Cardiac septum (tissue), 1 donor: ENCODE data around the gene TINAGL1. TPM values are rescaled to one million over a fixed set of nuclear protein-coding genes. Genes with fewer than 3 reads are reported as not detected.

Experiments used
- DNase-seq: peaks from one replicate; pipeline ENCODE4 v3.0.0-alpha.2; 2020; ENCODE audit warnings: low spot score
- intact Hi-C: fragments of 100-400 bp; cut with DNase I; formaldehyde crosslinking; loops from one replicate; pipeline ENCODE4 v1.14.0; 2022
- long read RNA-seq: library from polyadenylated mRNA; unstranded; transcript quantifications from one replicate; pipeline ENCODE4 v2.0.0, GENCODE V29; 2021
- total RNA-seq: library from RNA; stranded (reverse); fragmentation: NEBNext Ultra II Directional; extraction: Animal tissue kit (Norgen Biotek cat#: 25700); gene quantifications from one replicate; pipeline ENCODE4 v1.2.1, GENCODE V29; 2021
- donor health status: DM: no; HTN: no; CAD: no.

The TINAGL1 gene, protein sequence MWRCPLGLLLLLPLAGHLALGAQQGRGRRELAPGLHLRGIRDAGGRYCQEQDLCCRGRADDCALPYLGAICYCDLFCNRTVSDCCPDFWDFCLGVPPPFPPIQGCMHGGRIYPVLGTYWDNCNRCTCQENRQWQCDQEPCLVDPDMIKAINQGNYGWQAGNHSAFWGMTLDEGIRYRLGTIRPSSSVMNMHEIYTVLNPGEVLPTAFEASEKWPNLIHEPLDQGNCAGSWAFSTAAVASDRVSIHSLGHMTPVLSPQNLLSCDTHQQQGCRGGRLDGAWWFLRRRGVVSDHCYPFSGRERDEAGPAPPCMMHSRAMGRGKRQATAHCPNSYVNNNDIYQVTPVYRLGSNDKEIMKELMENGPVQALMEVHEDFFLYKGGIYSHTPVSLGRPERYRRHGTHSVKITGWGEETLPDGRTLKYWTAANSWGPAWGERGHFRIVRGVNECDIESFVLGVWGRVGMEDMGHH
- 180 TPM for total RNA-seq
- long read RNA-seq, transcript TINAGL1-201 (12 exons, 2,187 nt), result major isoform, 234 of 394 reads
- long read RNA-seq, partial matches to known transcripts, result 89 of 394 reads
- long read RNA-seq, other reads (novel, unspliced or antisense), result 71 of 394 reads

DNA sequence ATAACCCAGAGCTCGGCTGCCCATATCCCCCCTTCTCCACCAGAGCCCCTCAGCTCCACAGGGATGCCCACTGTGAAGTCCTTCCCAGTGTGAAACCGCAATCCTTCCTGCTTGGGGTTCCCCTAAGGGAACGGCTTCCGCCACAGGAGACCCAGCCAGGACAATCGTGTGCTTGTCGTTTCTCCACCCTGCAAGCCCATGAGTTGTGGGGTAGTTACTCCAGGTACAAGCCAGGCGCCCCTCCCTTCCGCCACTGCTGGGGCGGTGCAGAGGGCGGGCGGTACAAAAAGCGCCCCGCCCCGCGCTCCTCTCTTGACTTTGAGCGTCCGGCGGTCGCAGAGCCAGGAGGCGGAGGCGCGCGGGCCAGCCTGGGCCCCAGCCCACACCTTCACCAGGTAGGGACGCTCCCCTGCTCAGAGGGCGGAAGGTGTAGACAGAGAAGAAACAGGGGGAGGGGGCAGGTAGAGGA, at the start of gene TINAGL1:
Gene TINAGL1 (plus strand): TSS at position 315 of the 469 bp plus-strand sequence. CDS start 634 bp downstream, outside the sequence.
- intact Hi-C loops, result loop anchor here (5.0 to 10.0 kb wide), 2 partner anchors 126 to 359 kb away; partner anchors contain the start of genes COL16A1 and PTP4A2
- DNase-seq, result peak; percentile 87

DNA sequence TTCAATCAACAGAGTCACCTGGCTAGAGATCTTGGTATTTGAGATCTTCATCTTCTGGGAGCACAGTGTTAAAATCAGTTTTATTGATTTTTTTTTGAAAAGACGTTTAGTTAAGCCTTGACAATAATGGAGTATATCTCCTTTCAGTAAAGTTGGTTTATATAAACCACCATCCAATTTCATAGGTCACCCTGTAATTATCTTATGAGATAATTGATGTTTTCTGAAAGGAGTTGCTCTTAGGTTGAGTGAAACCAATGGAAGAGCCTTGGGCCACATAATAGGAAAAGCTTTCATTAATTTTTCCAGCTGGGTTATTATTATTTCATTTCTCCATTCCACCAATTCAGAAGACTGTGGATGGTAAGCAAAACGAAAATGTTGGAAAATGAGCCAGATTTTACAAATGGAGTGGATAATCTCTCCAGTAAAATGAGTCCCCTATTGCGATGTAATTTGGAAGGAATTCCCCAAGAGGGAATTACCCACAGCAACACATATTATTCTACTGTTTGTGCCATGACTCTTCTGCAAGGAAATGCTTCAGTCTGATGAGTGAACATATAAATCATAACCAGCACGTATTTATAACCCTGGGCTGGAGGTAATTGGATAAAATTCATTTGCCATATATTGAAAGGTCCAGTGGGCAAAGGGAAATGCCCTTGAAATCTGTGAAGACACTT, 46.2 kb upstream of the TINAGL1 start:
- intact Hi-C loops, result no loop called here
- DNase-seq, result no peak

DNA sequence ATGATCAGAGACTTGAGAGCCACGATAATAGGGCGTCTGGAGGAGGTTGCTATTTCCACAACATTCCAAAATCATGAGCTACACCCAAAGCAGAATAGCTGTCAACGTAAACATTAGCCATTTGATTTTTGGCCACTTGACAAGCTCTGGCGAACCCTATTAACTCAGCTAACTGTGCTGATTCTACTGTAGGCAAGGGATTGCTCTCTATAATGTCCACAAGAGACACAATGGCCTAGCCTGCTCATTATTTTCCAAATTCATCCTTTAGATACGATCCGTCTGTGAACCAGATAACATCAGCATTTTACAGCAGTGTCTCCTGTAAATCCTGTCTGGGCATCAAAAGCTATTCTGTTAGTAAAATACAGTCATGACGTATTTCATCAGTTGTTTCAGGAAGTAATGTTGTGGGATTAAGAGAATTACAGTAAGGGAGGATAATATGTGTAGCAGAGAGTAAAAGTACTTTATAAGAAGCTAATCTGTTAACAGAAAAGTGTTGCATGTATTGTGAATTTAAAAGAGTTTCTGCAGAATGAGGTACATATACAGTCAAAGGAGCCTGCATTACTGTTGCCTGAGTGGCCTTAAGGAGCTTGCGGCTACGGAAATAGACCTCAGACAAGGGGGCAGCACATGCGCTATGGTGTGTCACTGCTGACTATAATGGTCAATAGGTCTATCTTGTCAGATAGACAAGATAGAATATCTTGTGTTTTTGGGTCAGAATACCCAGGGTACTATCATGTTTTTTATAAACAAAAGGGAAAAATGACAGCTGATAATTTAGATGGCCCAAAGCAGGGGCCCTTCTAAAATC, 44.9 kb upstream of the TINAGL1 start:
- no peak for DNase-seq
- intact Hi-C loops, result no loop called here

DNA sequence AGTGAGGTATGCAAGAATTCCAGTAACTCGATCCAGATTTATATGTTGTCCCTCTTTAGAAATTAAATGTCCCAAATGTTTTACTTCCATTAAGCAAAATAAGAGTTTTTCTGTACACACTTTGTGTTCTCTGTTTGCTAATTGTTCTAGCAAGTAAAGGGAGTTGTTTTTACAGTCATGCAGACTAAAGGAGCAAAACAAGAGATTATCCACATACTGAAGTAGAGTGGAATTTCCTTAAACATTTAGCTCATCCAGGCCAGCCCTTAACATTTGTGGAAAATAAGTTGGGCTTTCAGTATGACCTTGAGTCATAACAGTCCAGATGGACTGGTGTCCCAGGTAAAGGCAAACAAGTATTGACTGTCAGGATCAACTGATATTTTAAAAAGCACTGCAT, 44.1 kb upstream of the TINAGL1 start:
- intact Hi-C loops, result no loop called here
- DNase-seq, result no peak

DNA sequence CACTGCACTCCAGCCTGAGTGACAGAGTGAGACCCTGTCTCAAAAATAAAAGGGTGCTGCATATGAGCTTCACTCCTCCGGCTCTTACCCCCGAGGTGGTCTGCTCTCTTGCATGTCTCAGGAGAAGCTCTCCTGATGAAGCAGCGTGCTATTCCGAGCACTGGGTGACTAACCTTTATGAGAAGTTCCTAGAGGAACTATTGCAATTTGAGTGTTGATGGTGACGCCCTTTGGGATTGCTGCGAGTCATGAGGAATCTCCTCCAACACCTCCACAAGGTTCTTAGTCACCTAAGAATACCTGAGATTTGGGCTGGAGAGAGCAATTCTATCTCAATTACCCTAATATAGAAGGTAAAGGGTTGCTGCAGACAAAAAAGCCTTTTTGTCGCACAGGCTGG, 40.8 kb upstream of the TINAGL1 start:
- no peak for DNase-seq
- intact Hi-C loops, result no loop called here

DNA sequence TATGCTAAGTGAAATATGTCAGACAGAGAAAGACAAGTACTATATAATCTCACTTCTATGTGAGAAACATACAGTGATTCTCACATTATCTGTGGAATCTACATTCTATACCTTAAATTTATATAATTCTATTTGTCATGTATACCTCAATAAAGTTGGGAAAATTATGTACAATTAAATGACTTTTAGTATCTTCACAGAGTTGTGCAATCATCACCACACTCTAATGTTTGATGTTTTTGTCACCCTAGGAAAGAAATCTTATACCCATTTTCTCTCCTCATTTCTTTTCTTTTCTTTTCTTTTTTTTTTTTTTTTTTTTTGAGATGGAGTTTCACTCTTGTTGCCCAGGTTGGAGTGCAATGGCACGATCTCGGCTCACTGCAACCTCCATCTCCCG, 37.0 kb upstream of the TINAGL1 start:
- intact Hi-C loops, result no loop called here
- DNase-seq, result no peak

DNA sequence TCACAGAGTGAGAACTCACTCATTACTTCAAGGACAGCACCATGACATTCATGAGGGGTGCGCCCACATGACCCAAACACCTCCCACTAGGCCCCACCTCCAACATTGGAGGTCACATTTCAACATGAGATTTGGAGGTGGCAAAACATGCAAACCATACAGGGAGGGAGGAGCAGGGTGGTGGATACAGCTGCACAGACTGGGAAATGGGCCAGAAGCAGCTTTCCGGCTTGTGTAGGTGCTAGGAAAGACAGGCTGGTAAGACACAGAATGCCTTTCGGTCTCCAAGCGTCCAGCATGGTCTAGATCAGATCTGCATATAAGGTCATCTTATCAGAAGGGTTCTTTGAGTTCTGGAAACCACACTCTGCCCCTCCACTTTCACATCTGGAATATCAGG, 35.1 kb upstream of the TINAGL1 start:
- intact Hi-C loops, result no loop called here
- no peak for DNase-seq

DNA sequence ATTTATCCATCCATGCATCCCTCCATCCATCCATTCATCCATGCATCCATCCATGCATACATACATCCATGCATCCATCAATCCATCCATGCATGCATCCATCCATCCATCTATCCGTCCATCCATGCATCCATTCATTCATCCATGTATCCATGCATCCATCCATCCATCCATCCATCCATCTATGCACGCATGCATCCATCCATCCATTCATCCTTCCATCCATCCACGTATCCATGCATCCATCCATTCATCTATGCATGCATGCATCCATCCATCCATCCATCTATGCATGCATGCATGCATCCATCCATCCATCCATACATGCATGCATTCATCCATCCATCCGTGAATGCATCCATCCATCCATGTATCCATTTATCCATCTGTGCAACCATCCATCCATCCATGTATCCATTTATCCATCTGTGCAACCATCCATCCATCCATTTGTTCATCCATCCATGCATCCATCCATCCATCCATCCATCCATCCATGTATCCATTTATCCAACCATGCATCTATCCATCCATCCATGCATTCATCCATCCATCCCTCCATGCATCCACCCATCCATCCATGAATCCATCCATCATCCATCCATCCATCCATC, 30.3 kb upstream of the TINAGL1 start:
- intact Hi-C loops, result loop anchor here (5.0 kb wide), 1 partner anchor 89 kb away; no protein-coding TSS in a partner anchor
- no peak for DNase-seq

DNA sequence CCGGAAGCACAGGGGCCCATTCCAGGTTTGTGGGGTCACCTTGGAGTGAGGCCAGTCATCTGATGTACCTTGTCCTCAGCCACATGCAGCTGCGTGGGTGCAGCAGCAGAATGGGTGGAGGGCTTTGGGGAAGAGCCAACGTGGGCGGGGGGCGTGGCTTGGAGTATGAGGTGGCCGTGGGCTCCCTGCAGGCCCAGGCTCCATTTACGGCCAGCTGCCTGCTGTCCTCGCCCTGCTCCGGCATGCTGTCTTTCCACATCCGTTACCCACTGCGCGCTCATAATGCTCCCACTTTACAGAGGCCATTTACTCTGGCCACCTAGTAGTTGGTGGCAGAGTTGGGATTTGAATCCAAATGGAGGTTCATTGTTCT, 27.8 kb upstream of the TINAGL1 start:
- intact Hi-C loops, result loop anchor here (2.0 to 5.0 kb wide), 3 partner anchors 91 to 364 kb away; no protein-coding TSS in a partner anchor
- DNase-seq, result no peak

DNA sequence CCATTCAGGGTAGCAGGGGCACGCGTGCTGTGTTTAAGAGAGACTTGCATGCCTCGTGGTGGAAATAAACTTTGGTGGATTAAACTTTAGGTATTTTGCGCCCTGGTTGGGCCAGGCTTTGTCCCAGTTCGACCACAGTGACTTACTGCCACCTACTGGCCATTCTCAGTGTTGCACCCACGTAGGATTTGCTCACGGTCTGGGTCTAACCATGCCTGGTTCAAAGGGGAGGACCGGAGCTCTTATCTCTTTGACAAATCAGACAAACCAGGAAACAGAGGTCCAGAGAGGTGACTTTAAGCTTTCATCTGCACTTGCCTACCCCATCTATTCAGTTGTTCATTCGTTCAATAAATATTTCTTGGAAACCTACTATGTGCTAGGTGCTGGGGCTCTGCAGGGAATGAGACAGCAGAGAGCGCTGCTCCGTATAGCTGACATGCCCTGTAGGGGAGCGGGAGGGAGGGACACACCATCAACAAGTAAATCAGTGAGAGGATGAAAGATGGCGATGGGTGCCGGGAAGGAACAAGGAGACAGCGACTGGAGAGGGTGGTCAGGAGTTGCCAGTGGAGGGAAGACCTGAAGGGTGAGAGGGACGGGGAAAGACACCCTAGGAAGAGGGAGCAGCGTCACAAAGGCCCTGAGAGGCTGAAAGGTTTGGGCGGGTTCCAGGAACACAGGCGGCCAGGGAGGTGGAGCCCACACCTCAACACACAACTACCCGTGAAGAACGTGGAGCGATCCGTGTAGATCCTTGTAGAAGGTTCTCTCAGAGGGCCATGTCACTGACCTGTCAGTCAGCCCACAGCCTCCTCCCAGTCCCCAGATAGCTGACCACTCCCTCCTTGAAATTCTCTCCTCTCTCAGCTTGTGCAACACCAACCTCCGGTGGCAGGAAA, 27.2 kb upstream of the TINAGL1 start:
- DNase-seq, result peak; percentile 92
- intact Hi-C loops, result loop anchor here (2.0 to 5.0 kb wide), 3 partner anchors 92 to 364 kb away; no protein-coding TSS in a partner anchor

DNA sequence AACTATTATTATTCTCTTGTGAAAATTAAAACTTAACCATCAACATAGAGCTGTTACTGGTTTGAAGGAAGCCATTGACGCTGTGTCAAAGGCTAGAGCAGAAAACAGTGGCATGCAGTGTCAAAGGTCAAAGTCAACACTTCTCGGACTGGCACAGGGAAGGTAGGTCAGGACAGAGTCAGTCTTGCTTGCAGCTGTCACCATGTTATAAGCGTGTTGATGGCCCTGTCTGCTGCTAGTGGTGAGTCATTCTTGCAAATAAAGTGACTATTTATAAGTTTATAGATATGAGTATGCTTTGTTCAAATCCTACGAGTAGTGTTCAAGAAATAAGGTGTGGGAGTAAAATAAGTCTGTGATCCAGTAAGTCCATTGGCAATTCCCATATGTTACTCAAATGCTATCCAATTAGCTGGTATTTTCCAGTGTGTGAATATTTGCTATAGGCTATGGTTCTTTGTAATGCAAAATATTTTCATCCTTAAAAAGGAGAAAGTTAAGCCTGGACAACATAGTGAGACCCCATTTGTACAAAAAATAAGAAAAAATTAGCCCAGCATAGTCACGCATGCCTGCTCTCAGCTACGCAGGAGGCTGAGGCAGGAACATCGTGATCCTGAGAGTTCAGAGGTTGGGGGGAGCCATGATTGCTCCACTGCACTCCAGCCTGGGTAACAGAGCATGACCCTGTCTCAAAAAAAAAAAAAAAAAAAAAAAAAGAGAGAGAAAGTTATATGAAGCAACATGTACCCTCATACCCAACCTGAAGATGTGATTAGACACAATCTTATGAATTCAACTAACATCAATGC, 26.3 kb upstream of the TINAGL1 start:
- DNase-seq, result no peak
- intact Hi-C loops, result loop anchor here (2.0 to 5.0 kb wide), 3 partner anchors 93 to 365 kb away; no protein-coding TSS in a partner anchor

DNA sequence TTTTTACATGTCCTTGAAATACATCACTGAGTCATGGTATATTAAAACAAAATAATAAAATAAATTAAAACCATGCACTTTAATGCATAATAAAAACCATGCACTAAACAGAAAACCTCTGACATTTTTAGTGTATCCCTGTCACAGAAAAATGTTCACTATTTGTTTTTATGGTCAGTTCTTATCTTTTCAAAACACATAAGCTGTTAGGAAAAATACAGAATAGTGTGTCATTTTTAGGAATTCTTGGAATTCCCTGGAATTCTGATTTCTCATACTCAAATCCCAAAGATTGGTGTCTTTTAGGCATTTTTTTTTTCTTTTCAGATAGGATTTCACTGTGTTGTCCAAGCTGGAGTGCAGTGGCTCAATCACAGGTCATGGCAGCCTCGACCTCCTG, 25.1 kb upstream of the TINAGL1 start:
- intact Hi-C loops, result no loop called here
- no peak for DNase-seq

DNA sequence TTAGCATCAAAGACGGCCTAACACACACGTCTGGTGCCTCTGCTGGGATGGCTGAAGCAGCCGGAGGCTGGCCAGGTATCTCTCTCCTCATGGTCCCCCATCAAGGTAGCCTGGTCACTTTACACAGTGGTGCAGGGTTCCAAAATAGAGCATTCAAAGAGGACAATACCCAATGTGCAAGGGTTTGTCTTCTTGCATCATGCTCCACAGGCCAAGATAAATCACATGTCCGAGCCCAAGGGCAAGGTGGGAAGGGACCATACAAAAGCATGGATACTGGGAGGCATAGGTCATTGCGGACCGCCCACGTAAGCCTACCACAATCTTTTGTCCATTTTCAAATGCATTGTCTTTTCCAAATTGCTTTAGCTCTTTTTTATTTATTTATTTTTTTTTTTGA, 23.8 kb upstream of the TINAGL1 start:
- intact Hi-C loops, result no loop called here
- no peak for DNase-seq

DNA sequence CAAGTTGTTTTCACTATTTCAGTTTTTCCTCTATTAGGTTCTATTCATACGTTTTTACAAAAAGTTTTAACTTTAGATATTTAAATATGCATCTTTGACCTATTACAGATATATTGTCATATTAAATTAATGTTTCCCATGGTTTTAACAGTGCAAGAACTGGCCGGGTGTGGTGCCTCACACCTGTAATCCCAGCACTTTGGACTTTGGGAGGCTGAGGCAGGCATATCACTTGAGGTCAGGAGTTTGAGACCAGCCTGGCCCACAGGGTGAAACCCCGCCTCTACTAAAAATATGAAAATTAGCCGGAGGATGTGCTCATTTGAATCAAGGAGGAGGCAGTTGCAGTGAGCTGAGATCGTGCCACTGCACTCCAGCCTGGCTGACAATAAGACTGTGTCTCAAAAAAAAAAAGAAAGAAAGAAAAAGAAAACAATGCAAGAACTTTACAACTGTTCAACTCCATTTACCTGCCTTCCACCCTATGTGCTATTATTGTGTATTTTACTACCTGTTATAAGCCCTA, 19.8 kb upstream of the TINAGL1 start:
- intact Hi-C loops, result no loop called here
- no peak for DNase-seq

DNA sequence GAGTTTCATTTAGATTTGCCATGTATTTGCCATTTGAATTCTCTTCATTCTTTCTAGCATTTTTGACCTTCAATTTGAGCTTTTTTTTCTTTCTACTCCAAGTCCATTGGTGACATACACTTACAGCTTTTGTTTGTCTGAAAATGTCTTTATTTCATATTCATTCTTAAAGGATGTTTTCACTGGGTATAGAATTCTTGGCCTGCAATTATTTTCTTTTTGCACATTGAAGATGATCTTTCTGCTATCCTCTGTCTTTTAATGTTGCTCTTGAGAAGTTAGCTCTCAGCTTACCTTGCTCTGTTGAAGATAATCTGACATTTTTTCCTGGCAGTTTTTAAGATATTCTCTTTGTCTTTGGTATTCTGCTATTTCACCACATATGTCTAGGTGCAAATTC, 16.6 kb upstream of the TINAGL1 start:
- no peak for DNase-seq
- intact Hi-C loops, result no loop called here

DNA sequence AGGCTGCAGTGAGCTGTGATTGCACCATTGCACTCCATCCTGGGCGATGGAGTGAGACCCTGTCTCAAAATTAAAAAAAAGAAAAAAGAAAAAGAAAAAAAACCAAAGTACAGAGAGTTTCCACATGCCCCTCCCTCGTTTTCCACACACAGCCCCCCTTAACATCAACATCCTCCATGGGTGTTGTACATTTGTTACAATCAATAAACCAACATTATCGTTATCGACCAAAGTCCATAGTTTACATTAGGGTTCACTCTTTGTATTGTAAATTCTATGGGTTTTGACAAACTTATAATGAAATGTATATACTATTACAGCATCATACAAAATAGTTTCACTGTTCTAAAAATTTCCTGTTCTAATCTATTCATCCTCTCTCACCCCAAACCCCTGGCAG, 15.9 kb upstream of the TINAGL1 start:
- intact Hi-C loops, result no loop called here
- no peak for DNase-seq
